Naive thymus-derived CD8-positive, alpha-beta T cell (primary cell): ENCODE measurements around the gene GBF1. TPM values are rescaled to one million over a fixed set of nuclear protein-coding genes. Genes with fewer than 3 reads are reported as not detected.

Source experiments
- ATAC-seq, 2 donors: fragments of 150-1000 bp; cut with Tn5 transposase in 1 of 2; sonication (Bioruptor Pico), chemical (Tn5 transposase) in 1 of 2; 1 replicate in 1 of 2; 2 replicates in 1 of 2; pipeline ENCODE4 v1.10.0; 2021; ENCODE audit warnings: mild to moderate bottlenecking in 2 of 2, moderate library complexity in 2 of 2
- POLR2A ChIA-PET: fragments of 350-600 bp; sonication (Branson Sonifier 250); formaldehyde crosslinking; loops from one replicate; lab custom pipeline; 2021; ENCODE audit warnings: antibody characterized with exemption; lab: Charles Lee
- DNase-seq, 10 donors: peaks; one replicate each; pipeline versions ENCODE4 v3.0.0 to v3.0.0-alpha.2; 2020 to 2022
- H3K27ac Mint-ChIP-seq, 10 donors: one replicate each; pipeline ENCODE4 v1.8.0; 2020 to 2022; ENCODE audit warnings: mild to moderate bottlenecking in 10 of 10, mixed read lengths in 10 of 10, moderate library complexity in 4 of 10, inconsistent platforms in 1 of 10
- H3K27me3 Mint-ChIP-seq, 5 donors: one replicate each; pipeline ENCODE4 v1.8.0; 2021 to 2022; ENCODE audit warnings: mixed read lengths in 5 of 5
- H3K36me3 Mint-ChIP-seq, 3 donors: one replicate each; pipeline ENCODE4 v1.8.0; 2020 to 2022; ENCODE audit warnings: mixed read lengths in 3 of 3, mild to moderate bottlenecking in 2 of 3, inconsistent platforms in 1 of 3
- H3K4me1 Mint-ChIP-seq, 4 donors: one replicate each; pipeline ENCODE4 v1.8.0; 2021 to 2022; ENCODE audit warnings: mixed read lengths in 4 of 4
- H3K4me3 Mint-ChIP-seq, 10 donors: one replicate each; pipeline ENCODE4 v1.8.0; 2020 to 2022; ENCODE audit warnings: mild to moderate bottlenecking in 10 of 10, mixed read lengths in 10 of 10, moderate library complexity in 6 of 10, inconsistent platforms in 1 of 10
- H3K9me3 Mint-ChIP-seq, 9 donors: one replicate each; pipeline ENCODE4 v1.8.0; 2020 to 2022; ENCODE audit warnings: mixed read lengths in 9 of 9, mild to moderate bottlenecking in 3 of 9, inconsistent platforms in 1 of 9, moderate library complexity in 1 of 9
- polyA plus RNA-seq, 3 donors: library from polyadenylated mRNA; unstranded; fragments of 300-500 nt; fragmentation: Illumina TruSeq; gene quantifications; one replicate each; pipeline ENCODE4 v1.2.3, GENCODE V29; 2021
- total RNA-seq, 8 experiments: library from RNA in 2 of 8; stranded (reverse) in 2 of 8; gene quantifications; one replicate each; pipeline ENCODE4 v1.2.3 and lab custom pipeline; 2021 to 2026

Gene GBF1
- total and polyA plus RNA-seq, 5 experiments from 2014 or later: 6.3 to 41.0 (median 17.1) TPM

DNA sequence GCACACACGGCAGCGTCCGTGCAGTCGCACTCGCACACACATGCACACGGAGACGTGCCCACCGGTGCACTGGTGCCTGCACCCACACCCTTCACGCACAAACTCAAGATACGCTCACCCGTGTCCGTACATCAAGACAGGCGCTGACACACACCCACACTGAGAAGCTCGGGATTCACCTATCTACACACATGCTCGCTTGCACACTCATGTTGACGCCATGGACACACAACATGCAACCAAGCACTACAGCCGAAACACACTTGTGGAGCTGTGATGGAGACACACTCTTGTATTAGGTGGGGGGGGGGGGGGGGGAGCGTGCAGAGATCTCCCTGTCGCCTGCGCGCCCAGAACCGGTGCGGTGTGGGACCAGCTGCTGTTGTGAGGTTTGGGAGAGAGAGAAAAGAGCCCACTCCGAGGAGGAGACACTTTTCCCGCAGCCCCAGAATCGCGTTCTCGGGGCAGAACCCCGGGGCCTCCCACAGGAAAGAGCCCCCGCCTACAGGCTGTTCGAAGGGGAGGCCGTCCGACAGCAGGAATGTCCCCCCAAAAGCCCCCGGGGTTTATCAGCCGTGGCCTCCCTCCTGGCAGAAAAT lies 149.6 kb downstream of the GBF1 start:
- H3K9me3 Mint-ChIP-seq: no peaks in the 10 kb centered on the region
- ATAC-seq: peak; percentile 1

DNA sequence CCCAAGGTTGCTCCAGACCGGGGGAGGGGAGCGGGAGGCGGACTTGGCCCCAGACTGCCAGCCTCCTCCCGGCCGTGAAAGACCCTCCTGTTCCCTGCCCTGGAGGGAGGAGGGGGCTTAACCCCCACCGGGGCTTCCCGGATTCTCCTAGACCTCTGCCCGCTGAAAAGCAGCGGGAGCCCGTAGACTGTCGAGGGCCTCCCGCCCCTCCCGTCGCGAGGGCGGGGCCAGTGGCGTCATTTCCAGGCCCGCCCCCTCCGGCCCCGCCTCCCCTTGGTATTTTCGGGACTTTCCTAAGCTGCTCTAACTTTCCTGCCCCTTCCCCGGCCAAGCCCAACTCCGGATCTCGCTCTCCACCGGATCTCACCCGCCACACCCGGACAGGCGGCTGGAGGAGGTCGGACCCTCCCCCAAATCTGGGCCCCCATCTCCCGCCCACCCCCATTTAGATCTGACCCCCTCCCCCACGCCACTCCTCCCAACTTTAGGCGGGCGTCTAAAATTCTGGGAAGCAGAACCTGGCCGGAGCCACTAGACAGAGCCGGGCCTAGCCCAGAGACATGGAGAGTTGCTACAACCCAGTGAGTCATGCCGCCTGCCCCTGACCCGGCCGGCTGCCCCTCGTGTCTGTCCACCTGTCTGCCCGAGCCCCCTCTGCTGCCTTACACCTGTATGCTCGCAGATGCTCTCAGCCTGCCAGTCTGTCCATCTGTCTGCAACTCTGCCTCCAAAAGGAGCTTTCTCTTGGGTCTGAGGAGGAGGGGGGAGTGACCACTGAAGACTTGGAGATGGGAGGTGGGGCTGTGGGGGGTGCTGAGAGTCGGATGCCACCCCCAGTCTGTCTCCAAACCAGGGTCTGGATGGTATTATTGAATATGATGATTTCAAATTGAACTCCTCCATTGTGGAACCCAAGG lies 150.3 kb downstream of the GBF1 start, which contains the start of gene NFKB2:
NFKB2 (plus strand) TSS at position 306 of the 917 bp plus-strand sequence; CDS start at position 561, 255 bp downstream.
- Mint-ChIP-seq H3K4me3 (peak within 1 kb of the TSS; percentile 93 to 98 (median 96)), H3K27ac (peak within 1 kb of the TSS; percentile 92 to 100 (median 100)), H3K9me3 (no peaks in the 10 kb centered on the region), H3K36me3 (peaks cover 0 to 31% (median 0%) of the 10 kb centered on the region in 3 donors), H3K4me1 (peaks cover 15 to 59% (median 49%) of the 10 kb centered on the region in 4 donors), H3K27me3 (no peaks in the 10 kb centered on the region)
- POLR2A ChIA-PET: interaction anchor here (0.8 to 8.9 kb wide), 21 partner anchors 9 to 249 kb away, joined by 3 to 102 read pairs (median 8); partner anchors contain the start of genes ACTR1A, C10orf95, CUEDC2 and FBXL15
- ATAC-seq (peak; percentile 28 to 38), DNase-seq (peak; percentile 82 to 95 (median 92))

More for the DNA sequence above, 149.6 kb downstream of the GBF1 start:
- Mint-ChIP-seq H3K27ac (peak overlapping the region; percentile 92 to 100 (median 100)), H3K4me1 (peaks cover 15 to 53% (median 46%) of the 10 kb centered on the region in 4 donors), H3K27me3 (no peaks in the 10 kb centered on the region), H3K4me3 (peak overlapping the region; percentile 93 to 98 (median 96)), H3K36me3 (peaks cover 0 to 28% (median 0%) of the 10 kb centered on the region in 3 donors)
- POLR2A ChIA-PET: interaction anchor here (0.6 to 8.9 kb wide), 19 partner anchors 10 to 250 kb away, joined by 3 to 102 read pairs (median 9); partner anchors contain the start of genes ACTR1A, C10orf95, CUEDC2 and FBXL15
- DNase-seq: peak in 5 of 10 donors; percentile 43 to 82 (median 58)

DNA sequence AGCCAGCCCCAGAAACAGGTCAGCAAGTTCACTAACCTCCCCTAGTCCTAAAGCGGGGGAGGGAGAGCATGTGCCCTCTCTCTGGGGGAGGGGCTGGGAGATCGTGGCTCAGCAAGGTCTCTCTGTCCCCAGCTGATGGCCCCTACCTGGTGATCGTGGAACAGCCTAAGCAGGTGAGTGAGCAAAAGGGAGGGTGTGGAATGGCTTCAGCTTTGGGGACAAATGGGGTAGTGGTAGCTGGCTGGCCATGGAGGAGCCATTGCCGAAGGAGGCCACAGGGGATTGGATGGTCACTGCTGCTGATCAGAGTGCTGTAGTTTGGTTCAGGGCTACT lies 151.0 kb downstream of the GBF1 start:
- H3K36me3 Mint-ChIP-seq: peaks cover 0 to 33% (median 0%) of the 10 kb centered on the region in 3 donors
- peak overlapping the region; percentile 93 to 98 (median 96) for H3K4me3 Mint-ChIP-seq
- no peaks in the 10 kb centered on the region for H3K27me3 Mint-ChIP-seq
- H3K4me1 Mint-ChIP-seq: peaks cover 15 to 59% (median 49%) of the 10 kb centered on the region in 4 donors
- ATAC-seq (no peak), DNase-seq (no peak)
- POLR2A ChIA-PET: interaction anchor here (1.0 to 8.9 kb wide), 8 partner anchors 9 to 107 kb away, joined by 3 to 102 read pairs (median 8); partner anchors contain the start of genes ACTR1A, C10orf95 and FBXL15
- H3K9me3 Mint-ChIP-seq: no peaks in the 10 kb centered on the region
- peak overlapping the region; percentile 81 to 100 (median 100) for H3K27ac Mint-ChIP-seq

DNA sequence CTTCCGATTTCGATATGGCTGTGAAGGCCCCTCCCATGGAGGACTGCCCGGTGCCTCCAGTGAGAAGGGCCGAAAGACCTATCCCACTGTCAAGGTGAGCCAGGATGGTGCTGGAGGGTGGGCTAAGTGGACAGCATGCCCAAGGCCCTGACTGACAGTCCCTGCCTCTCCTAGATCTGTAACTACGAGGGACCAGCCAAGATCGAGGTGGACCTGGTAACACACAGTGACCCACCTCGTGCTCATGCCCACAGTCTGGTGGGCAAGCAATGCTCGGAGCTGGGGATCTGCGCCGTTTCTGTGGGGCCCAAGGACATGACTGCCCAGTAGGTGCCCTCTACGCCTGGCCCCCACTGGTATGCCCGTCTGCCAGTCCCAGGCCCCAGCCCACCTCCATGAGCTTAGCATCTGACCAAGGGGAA lies 151.4 kb downstream of the GBF1 start:
- DNase-seq: no peak
- Mint-ChIP-seq H3K4me1 (peaks cover 15 to 59% (median 49%) of the 10 kb centered on the region in 4 donors), H3K36me3 (peaks cover 0 to 35% (median 0%) of the 10 kb centered on the region in 3 donors)

DNA sequence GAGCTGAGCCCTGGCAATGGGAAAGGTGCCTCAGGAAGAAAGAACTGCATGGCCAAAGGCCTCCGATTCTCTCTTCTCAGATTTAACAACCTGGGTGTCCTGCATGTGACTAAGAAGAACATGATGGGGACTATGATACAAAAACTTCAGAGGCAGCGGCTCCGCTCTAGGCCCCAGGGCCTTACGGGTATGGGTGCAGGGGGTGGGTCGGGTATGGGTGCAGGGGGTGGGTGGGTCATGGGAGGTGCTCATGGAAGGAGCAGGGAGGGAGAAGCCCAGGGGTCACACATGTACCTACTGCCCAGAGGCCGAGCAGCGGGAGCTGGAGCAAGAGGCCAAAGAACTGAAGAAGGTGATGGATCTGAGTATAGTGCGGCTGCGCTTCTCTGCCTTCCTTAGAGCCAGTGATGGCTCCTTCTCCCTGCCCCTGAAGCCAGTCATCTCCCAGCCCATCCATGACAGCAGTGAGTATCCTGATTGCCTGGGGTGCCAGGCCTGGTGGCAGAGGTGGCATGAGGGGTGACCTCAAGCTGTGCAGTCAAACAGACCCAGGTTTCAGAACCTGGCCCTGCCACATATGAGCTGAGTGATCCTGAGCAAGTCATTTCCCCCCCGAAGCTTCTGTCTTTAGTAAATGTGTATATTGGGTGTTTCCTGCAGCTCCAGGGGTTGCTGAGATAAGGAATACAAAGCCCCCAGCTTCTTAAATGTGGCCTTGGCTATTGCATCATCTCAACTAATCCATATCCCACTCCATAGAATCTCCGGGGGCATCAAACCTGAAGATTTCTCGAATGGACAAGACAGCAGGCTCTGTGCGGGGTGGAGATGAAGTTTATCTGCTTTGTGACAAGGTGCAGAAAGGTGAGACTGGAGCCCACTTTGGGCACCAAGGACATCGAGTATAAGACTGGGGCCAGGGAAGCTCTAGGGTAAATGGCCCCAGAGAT lies 152.2 kb downstream of the GBF1 start:
- POLR2A ChIA-PET: interaction anchor here (0.7 to 8.9 kb wide), 9 partner anchors 10 to 85 kb away, joined by 3 to 102 read pairs (median 10); partner anchors contain the start of genes C10orf95, CUEDC2 and FBXL15
- no peaks in the 10 kb centered on the region for H3K9me3 Mint-ChIP-seq
- no peak for ATAC-seq
- DNase-seq: no peak
- H3K27me3 Mint-ChIP-seq: no peaks in the 10 kb centered on the region
- peak overlapping the region; percentile 81 to 100 (median 100) for H3K27ac Mint-ChIP-seq
- H3K36me3 Mint-ChIP-seq: peaks cover 0 to 37% (median 0%) of the 10 kb centered on the region in 3 donors
- H3K4me1 Mint-ChIP-seq: peaks cover 15 to 59% (median 49%) of the 10 kb centered on the region in 4 donors
- H3K4me3 Mint-ChIP-seq: peak overlapping the region in 9 of 10 donors; percentile 77 to 98 (median 95)

More for the DNA sequence above, 151.4 kb downstream of the GBF1 start:
- Mint-ChIP-seq H3K9me3 (no peaks in the 10 kb centered on the region), H3K4me3 (peak overlapping the region; percentile 93 to 98 (median 96)), H3K27ac (peak overlapping the region; percentile 81 to 100 (median 100)), H3K27me3 (no peaks in the 10 kb centered on the region)
- POLR2A ChIA-PET: interaction anchor here (1.2 to 8.9 kb wide), 8 partner anchors 8 to 106 kb away, joined by 3 to 102 read pairs (median 8); partner anchors contain the start of genes ACTR1A, C10orf95 and FBXL15
- no peak for ATAC-seq

DNA sequence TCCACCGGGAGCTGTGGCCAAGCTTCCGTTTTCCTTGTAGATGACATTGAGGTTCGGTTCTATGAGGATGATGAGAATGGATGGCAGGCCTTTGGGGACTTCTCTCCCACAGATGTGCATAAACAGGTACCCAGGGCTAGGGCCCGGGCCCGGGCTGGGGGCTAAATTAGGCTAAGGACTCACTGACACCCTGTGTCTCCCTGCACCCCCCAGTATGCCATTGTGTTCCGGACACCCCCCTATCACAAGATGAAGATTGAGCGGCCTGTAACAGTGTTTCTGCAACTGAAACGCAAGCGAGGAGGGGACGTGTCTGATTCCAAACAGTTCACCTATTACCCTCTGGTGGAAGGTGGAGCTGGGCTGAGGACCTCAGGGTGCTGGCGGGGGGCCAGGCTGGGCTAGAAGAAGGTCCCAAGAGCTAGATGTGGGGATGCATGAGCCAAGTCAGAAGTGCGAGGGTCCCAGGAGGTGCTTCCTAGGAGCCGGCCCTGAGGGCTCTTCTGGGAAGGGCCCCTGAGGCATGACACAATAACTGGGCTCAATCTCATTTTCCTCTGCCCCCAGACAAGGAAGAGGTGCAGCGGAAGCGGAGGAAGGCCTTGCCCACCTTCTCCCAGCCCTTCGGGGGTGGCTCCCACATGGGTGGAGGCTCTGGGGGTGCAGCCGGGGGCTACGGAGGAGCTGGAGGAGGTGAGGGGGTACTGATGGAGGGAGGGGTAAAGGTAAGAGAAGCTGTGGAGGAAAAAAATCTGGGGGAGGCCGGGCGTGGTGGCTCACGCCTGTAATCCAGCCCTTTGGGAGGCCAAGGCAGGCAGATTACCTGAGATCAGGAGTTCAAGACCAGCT lies 153.1 kb downstream of the GBF1 start:
- POLR2A ChIA-PET: interaction anchor here (0.7 to 8.9 kb wide), 14 partner anchors 9 to 563 kb away, joined by 3 to 102 read pairs (median 6); partner anchors contain the start of genes C10orf95, CUEDC2 and FBXL15
- Mint-ChIP-seq H3K9me3 (no peaks in the 10 kb centered on the region), H3K4me3 (peak overlapping the region; percentile 48 to 80 (median 74)), H3K27me3 (no peaks in the 10 kb centered on the region), H3K27ac (peak overlapping the region; percentile 48 to 100 (median 90)), H3K36me3 (peaks cover 0 to 37% (median 0%) of the 10 kb centered on the region in 3 donors), H3K4me1 (peaks cover 15 to 54% (median 43%) of the 10 kb centered on the region in 4 donors)
- ATAC-seq: no peak
- DNase-seq: no peak

DNA sequence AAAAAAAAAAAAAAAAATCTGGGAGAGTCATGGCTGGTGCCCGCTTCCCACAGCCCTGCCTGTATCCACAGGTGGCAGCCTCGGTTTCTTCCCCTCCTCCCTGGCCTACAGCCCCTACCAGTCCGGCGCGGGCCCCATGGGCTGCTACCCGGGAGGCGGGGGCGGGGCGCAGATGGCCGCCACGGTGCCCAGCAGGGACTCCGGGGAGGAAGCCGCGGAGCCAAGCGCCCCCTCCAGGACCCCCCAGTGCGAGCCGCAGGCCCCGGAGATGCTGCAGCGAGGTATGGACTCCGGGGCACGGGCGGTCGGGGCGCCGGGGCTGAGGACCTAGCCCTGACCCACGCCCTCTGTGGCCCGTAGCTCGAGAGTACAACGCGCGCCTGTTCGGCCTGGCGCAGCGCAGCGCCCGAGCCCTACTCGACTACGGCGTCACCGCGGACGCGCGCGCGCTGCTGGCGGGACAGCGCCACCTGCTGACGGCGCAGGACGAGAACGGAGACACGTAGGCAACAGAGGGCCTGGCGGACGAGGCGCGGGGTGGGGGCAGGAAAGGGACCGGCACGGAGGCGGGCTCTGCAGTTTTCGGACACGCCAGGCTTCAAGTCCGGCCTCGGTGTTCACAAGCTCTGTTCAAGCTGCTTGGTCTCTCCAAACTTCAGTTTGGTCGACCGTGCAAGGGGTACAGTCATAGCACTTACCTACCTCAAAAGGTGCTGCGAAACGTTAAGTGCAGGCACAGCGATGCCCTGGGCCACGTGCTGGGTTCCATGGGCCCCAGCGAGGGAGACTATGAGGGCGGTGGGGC lies 154.1 kb downstream of the GBF1 start:
- Mint-ChIP-seq H3K36me3 (peaks cover 0 to 37% (median 0%) of the 10 kb centered on the region in 3 donors), H3K4me1 (peaks cover 12 to 44% (median 39%) of the 10 kb centered on the region in 4 donors), H3K27me3 (no peaks in the 10 kb centered on the region), H3K9me3 (no peaks in the 10 kb centered on the region), H3K27ac (peak overlapping the region; percentile 32 to 100 (median 91)), H3K4me3 (peak overlapping the region; percentile 63 to 81 (median 74))
- POLR2A ChIA-PET: interaction anchor here (0.5 to 8.9 kb wide), 16 partner anchors 8 to 933 kb away, joined by 3 to 102 read pairs (median 4); partner anchors contain the start of genes C10orf95, CUEDC2 and FBXL15
- DNase-seq (peak; percentile 77 to 91 (median 88)), ATAC-seq (peak; percentile 57 to 61)

DNA sequence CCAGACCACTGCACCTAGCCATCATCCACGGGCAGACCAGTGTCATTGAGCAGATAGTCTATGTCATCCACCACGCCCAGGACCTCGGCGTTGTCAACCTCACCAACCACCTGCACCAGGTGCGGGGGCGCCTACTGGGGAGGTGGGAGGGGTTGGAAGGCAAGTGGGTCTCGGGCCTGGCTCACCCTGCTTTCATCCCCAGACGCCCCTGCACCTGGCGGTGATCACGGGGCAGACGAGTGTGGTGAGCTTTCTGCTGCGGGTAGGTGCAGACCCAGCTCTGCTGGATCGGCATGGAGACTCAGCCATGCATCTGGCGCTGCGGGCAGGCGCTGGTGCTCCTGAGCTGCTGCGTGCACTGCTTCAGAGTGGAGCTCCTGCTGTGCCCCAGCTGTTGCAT lies 154.7 kb downstream of the GBF1 start:
- H3K4me1 Mint-ChIP-seq: peaks cover 11 to 40% (median 39%) of the 10 kb centered on the region in 4 donors
- no peak for DNase-seq
- POLR2A ChIA-PET: interaction anchor here (0.6 to 8.9 kb wide), 9 partner anchors 11 to 933 kb away, joined by 3 to 102 read pairs (median 11); partner anchors contain the start of genes C10orf95, CUEDC2 and FBXL15
- no peaks in the 10 kb centered on the region for H3K27me3 Mint-ChIP-seq
- H3K36me3 Mint-ChIP-seq: peaks cover 0 to 37% (median 0%) of the 10 kb centered on the region in 3 donors
- H3K9me3 Mint-ChIP-seq: no peaks in the 10 kb centered on the region
- no peak for ATAC-seq
- peak overlapping the region in 5 of 10 donors; percentile 48 to 77 (median 67) for H3K4me3 Mint-ChIP-seq
- H3K27ac Mint-ChIP-seq: peak overlapping the region in 9 of 10 donors; percentile 32 to 99 (median 88)

DNA sequence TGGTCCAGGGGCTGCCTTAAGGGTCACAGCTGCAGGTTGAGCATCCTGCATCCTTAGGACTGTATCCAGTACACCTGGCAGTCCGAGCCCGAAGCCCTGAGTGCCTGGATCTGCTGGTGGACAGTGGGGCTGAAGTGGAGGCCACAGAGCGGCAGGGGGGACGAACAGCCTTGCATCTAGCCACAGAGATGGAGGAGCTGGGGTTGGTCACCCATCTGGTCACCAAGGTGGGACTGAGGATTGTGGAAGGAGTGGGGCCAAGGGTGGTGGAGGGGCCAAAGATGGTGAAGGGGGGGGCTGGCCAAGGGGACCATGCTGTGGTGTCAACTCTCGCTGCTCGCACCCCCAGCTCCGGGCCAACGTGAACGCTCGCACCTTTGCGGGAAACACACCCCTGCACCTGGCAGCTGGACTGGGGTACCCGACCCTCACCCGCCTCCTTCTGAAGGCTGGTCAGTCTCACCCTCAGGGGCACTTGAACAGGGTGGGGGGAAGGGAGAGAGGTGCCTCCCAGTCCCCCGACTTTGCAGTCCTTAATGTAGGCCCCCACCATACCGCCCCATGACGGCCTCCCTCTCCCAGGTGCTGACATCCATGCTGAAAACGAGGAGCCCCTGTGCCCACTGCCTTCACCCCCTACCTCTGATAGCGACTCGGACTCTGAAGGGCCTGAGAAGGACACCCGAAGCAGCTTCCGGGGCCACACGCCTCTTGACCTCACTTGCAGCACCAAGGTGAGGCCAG lies 155.4 kb downstream of the GBF1 start:
- H3K4me1 Mint-ChIP-seq: peaks cover 11 to 37% (median 37%) of the 10 kb centered on the region in 4 donors
- no peaks in the 10 kb centered on the region for H3K9me3 Mint-ChIP-seq
- DNase-seq (no peak), ATAC-seq (no peak)
- H3K27me3 Mint-ChIP-seq: no peaks in the 10 kb centered on the region
- H3K4me3 Mint-ChIP-seq: peak overlapping the region in 2 of 10 donors; percentile 14 to 19
- H3K36me3 Mint-ChIP-seq: peaks cover 0 to 37% (median 0%) of the 10 kb centered on the region in 3 donors
- POLR2A ChIA-PET: interaction anchor here (0.9 to 8.9 kb wide), 6 partner anchors 11 to 75 kb away, joined by 3 to 102 read pairs (median 38); partner anchors contain the start of genes C10orf95 and FBXL15
- peak overlapping the region in 6 of 10 donors; percentile 20 to 96 (median 64) for H3K27ac Mint-ChIP-seq
